ENCODE results near the gene GALK2.
"Not testable (repeated sequence)": the region's sequence is repeated elsewhere in the genome, so short reads cannot be mapped to it uniquely, and the experiment has no call there.

GALK2 gene

GRCh38 chr15:49179433-49180190 is 9.6 kb downstream of the GALK2 start:
- Mint-ChIP-seq H3K27ac (no peak overlapping the region), H3K9me3 (no peaks in the 10 kb centered on the region), H3K4me3 (no peak overlapping the region), H3K27me3 (no peaks in the 10 kb centered on the region), H3K4me1 (ENCODE audit: low read depth in 2 of 2) (peaks cover 18 to 30% of the 10 kb centered on the region in 2 donors), H3K36me3 (ENCODE audit: insufficient read depth) (no peaks in the 10 kb centered on the region)
- no peak for DNase-seq
- ATAC-seq (replicated peaks): no peak

GRCh38 chr15:49182128-49182527 is 12.1 kb downstream of the GALK2 start:
- Mint-ChIP-seq H3K4me1 (ENCODE audit: low read depth in 2 of 2) (peaks cover 16 to 34% of the 10 kb centered on the region in 2 donors), H3K9me3 (no peaks in the 10 kb centered on the region), H3K36me3 (ENCODE audit: insufficient read depth) (no peaks in the 10 kb centered on the region), H3K27me3 (no peaks in the 10 kb centered on the region), H3K27ac (no peak overlapping the region), H3K4me3 (no peak overlapping the region)
- DNase-seq (no peak), ATAC-seq (replicated peaks) (no peak)

- H3K36me3 Mint-ChIP-seq (ENCODE audit: insufficient read depth); H3K27me3 Mint-ChIP-seq; ATAC-seq (replicated peaks); H3K9me3 Mint-ChIP-seq; H3K4me3 Mint-ChIP-seq; H3K27ac Mint-ChIP-seq; DNase-seq: not testable (repeated sequence)
- peaks cover 27 to 42% of the 10 kb centered on the region in 2 donors for H3K4me1 Mint-ChIP-seq (ENCODE audit: low read depth in 2 of 2)
These were observed 13.7 kb downstream of the GALK2 start for GRCh38 chr15:49183741-49184140.

DNA sequence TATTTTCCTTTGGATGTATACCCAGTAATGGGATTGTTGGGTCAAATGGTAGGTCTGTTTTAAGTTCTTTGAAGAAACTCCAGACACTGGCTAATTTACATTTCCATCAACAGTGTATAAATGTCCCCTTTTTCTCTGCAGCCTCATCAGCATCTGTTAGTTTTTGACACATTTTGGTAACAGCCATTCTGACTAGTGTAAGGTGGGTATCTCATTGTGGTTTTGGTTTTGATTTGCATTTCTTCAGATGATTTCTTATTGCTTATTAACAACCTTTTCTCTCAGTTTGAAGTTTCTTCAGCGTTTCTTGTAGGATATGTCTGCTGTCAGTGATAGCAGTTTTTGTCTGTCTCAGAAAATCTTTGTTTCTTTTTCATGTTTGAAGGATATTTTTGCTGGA is 15.4 kb downstream of the GALK2 start:
- Mint-ChIP-seq H3K4me3 (no peak overlapping the region), H3K36me3 (ENCODE audit: insufficient read depth) (no peaks in the 10 kb centered on the region), H3K27me3 (no peaks in the 10 kb centered on the region), H3K27ac (peak overlapping the region; percentile 24 to 47), H3K9me3 (no peaks in the 10 kb centered on the region), H3K4me1 (ENCODE audit: low read depth in 2 of 2) (peaks cover 29 to 44% of the 10 kb centered on the region in 2 donors)
- DNase-seq (no peak), ATAC-seq (replicated peaks) (peak; percentile 46)

DNA sequence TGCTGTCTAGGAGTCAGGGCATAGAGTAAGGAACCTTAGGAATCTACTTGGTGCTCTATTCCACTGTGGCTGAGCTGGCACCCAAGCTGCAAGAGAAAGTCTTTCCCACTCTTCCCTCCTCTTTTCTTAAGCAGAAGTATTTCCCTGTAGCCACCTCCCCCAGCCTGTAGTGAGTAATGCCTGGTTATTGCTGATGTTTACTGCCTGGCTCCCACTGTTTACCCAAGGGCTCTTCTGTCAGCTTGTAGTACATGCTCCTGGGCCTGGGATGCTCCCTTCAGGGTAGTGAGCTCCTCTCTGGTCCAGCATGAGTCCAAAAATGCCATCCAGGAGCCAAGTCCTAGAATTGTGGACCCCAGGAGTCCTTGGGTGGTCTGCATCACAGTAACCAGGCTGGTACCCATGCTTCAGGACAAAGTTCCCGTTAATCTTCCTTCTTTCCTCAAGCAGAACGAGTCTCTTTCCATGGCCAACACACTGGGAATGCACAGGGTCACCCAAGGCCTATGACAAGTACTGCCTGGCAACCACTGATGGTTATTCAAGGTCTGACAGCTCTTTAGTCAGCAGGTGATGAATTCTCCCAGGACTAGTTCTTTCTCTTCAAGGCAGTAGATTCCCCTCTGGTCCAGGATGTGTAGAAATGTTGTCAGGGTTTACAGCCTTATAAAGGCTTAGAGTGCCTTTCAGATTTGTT is 17.6 kb downstream of the GALK2 start:
- Mint-ChIP-seq H3K27me3 (no peaks in the 10 kb centered on the region), H3K9me3 (no peaks in the 10 kb centered on the region), H3K27ac (peak overlapping the region; percentile 68 to 79), H3K4me3 (no peak overlapping the region), H3K36me3 (ENCODE audit: insufficient read depth) (no peaks in the 10 kb centered on the region), H3K4me1 (ENCODE audit: low read depth in 2 of 2) (peaks cover 27 to 47% of the 10 kb centered on the region in 2 donors)
- DNase-seq (no peak), ATAC-seq (replicated peaks) (no peak)

- peak overlapping the region in 1 of 2 donors; percentile 50 for H3K27ac Mint-ChIP-seq
- no peaks in the 10 kb centered on the region for H3K9me3 Mint-ChIP-seq
- H3K4me3 Mint-ChIP-seq: no peak overlapping the region
- no peak for ATAC-seq (replicated peaks)
- no peaks in the 10 kb centered on the region for H3K36me3 Mint-ChIP-seq (ENCODE audit: insufficient read depth)
- DNase-seq: no peak
- H3K4me1 Mint-ChIP-seq (ENCODE audit: low read depth in 2 of 2): peaks cover 27 to 44% of the 10 kb centered on the region in 2 donors
- H3K27me3 Mint-ChIP-seq: no peaks in the 10 kb centered on the region
These were observed 18.9 kb downstream of the GALK2 start for GRCh38 chr15:49188933-49189332.

GRCh38 chr15:49189631-49190030 is 19.6 kb downstream of the GALK2 start:
- no peaks in the 10 kb centered on the region for H3K27me3 Mint-ChIP-seq
- no peak overlapping the region for H3K27ac Mint-ChIP-seq
- ATAC-seq (replicated peaks) (no peak), DNase-seq (no peak)
- H3K9me3 Mint-ChIP-seq: no peaks in the 10 kb centered on the region
- H3K4me3 Mint-ChIP-seq: no peak overlapping the region
- peaks cover 23 to 37% of the 10 kb centered on the region in 2 donors for H3K4me1 Mint-ChIP-seq (ENCODE audit: low read depth in 2 of 2)
- no peaks in the 10 kb centered on the region for H3K36me3 Mint-ChIP-seq (ENCODE audit: insufficient read depth)

GRCh38 chr15:49190586-49190985 is 20.5 kb downstream of the GALK2 start:
- H3K9me3 Mint-ChIP-seq: no peaks in the 10 kb centered on the region
- H3K27ac Mint-ChIP-seq: no peak overlapping the region
- no peak overlapping the region for H3K4me3 Mint-ChIP-seq
- ATAC-seq (replicated peaks) (no peak), DNase-seq (no peak)
- H3K27me3 Mint-ChIP-seq: no peaks in the 10 kb centered on the region
- peaks cover 19 to 33% of the 10 kb centered on the region in 2 donors for H3K4me1 Mint-ChIP-seq (ENCODE audit: low read depth in 2 of 2)
- peaks cover 4% of the 10 kb centered on the region for H3K36me3 Mint-ChIP-seq (ENCODE audit: insufficient read depth)

DNA sequence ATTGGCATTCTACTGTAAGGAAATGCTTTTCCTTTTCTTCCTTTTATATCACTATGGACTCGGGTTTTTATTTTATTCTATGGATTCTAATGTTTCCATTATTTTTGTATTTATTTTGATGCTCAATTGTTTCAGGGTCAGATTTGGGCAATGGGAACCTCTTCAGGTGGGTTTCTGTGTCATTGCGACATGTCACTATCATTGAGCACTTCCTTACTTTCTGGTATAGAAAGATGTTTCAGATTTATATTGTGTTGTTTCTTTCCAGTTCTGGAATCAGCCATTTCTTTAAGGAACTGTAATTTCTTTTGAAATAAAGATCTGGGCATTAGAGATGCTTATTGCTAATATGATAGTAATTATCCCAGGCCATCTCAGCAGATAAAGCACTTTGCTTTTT is 21.8 kb downstream of the GALK2 start:
- peaks cover 4% of the 10 kb centered on the region for H3K36me3 Mint-ChIP-seq (ENCODE audit: insufficient read depth)
- ATAC-seq (replicated peaks) (no peak), DNase-seq (no peak)
- peaks cover 16 to 33% of the 10 kb centered on the region in 2 donors for H3K4me1 Mint-ChIP-seq (ENCODE audit: low read depth in 2 of 2)
- no peaks in the 10 kb centered on the region for H3K27me3 Mint-ChIP-seq
- no peak overlapping the region for H3K27ac Mint-ChIP-seq
- no peak overlapping the region for H3K4me3 Mint-ChIP-seq
- no peaks in the 10 kb centered on the region for H3K9me3 Mint-ChIP-seq

GRCh38 chr15:49196856-49197255 is 26.8 kb downstream of the GALK2 start:
- DNase-seq (no peak), ATAC-seq (replicated peaks) (no peak)
- Mint-ChIP-seq H3K27me3 (no peaks in the 10 kb centered on the region), H3K36me3 (ENCODE audit: insufficient read depth) (peaks cover 8% of the 10 kb centered on the region), H3K9me3 (no peaks in the 10 kb centered on the region), H3K4me3 (no peak overlapping the region), H3K27ac (no peak overlapping the region), H3K4me1 (ENCODE audit: low read depth in 2 of 2) (peaks cover 8 to 30% of the 10 kb centered on the region in 2 donors)

- peaks cover 8 to 34% of the 10 kb centered on the region in 2 donors for H3K4me1 Mint-ChIP-seq (ENCODE audit: low read depth in 2 of 2)
- no peaks in the 10 kb centered on the region for H3K9me3 Mint-ChIP-seq
- H3K27me3 Mint-ChIP-seq: no peaks in the 10 kb centered on the region
- DNase-seq (no peak), ATAC-seq (replicated peaks) (no peak)
- H3K36me3 Mint-ChIP-seq (ENCODE audit: insufficient read depth): peaks cover 13% of the 10 kb centered on the region
- H3K4me3 Mint-ChIP-seq: peak overlapping the region in 1 of 2 donors; percentile 0
- no peak overlapping the region for H3K27ac Mint-ChIP-seq
These were observed 29.6 kb downstream of the GALK2 start for GRCh38 chr15:49199666-49200065.

DNA sequence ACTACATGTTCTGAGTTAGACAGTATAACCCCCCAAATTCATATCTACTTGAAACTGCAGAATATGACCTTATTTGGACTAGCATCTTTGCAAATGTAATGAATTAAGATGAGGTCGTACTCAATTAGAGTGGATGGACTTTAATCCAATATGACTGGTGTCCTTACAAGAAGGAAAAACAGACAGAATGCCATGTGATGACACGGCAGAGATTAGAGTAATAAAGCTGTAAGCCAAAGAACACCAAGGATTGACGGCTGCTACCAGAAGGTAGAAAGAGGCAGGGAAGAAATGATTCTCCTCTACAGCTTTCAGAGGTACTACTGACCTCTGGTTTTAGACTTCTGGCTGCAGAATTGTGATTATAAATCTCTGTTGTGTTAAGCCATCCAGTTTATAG is 30.3 kb downstream of the GALK2 start:
- H3K4me1 Mint-ChIP-seq (ENCODE audit: low read depth in 2 of 2): peaks cover 9 to 40% of the 10 kb centered on the region in 2 donors
- H3K9me3 Mint-ChIP-seq: peaks cover 0 to 3% of the 10 kb centered on the region in 2 donors
- DNase-seq: no peak
- no peak overlapping the region for H3K4me3 Mint-ChIP-seq
- no peak for ATAC-seq (replicated peaks)
- no peak overlapping the region for H3K27ac Mint-ChIP-seq
- no peaks in the 10 kb centered on the region for H3K27me3 Mint-ChIP-seq
- H3K36me3 Mint-ChIP-seq (ENCODE audit: insufficient read depth): peaks cover 8% of the 10 kb centered on the region

- ATAC-seq (replicated peaks); H3K36me3 Mint-ChIP-seq (ENCODE audit: insufficient read depth); H3K4me3 Mint-ChIP-seq; DNase-seq; H3K27ac Mint-ChIP-seq; H3K27me3 Mint-ChIP-seq: not testable (repeated sequence)
- peaks cover 10 to 36% of the 10 kb centered on the region in 2 donors for H3K9me3 Mint-ChIP-seq
- H3K4me1 Mint-ChIP-seq (ENCODE audit: low read depth in 2 of 2): peaks cover 11 to 31% of the 10 kb centered on the region in 2 donors
These were observed 38.1 kb downstream of the GALK2 start for GRCh38 chr15:49208102-49208501.

- DNase-seq (no peak), ATAC-seq (replicated peaks) (no peak)
- H3K27ac Mint-ChIP-seq: no peak overlapping the region
- peaks cover 7% of the 10 kb centered on the region for H3K36me3 Mint-ChIP-seq (ENCODE audit: insufficient read depth)
- peaks cover 22 to 43% of the 10 kb centered on the region in 2 donors for H3K4me1 Mint-ChIP-seq (ENCODE audit: low read depth in 2 of 2)
- H3K27me3 Mint-ChIP-seq: no peaks in the 10 kb centered on the region
- no peak overlapping the region for H3K4me3 Mint-ChIP-seq
- H3K9me3 Mint-ChIP-seq: peaks cover 7 to 33% of the 10 kb centered on the region in 2 donors
These were observed 42.9 kb downstream of the GALK2 start for GRCh38 chr15:49212897-49213296.

All from effector memory CD8-positive, alpha-beta T cell (primary cell).